BE2C (cell line): ENCODE data around the gene PPIP5K2.
"Not testable (repeated sequence)": the region's sequence is repeated elsewhere in the genome, so short reads cannot be mapped to it uniquely, and the experiment has no call there.

Experiments used
- DNase-seq: peaks from one replicate; pipeline ENCODE4 v3.0.0-alpha.2; 2020
- H3K27me3 ChIP-seq: fragments of 250-450 bp; sonication (Bioruptor Pico); 2 replicates; pipeline ENCODE4 v1.5.1; 2020; ENCODE audit warnings: mild to moderate bottlenecking
- H3K36me3 ChIP-seq: fragments of 250-450 bp; sonication (Bioruptor Pico); 2 replicates; pipeline ENCODE4 v1.5.1; 2020; ENCODE audit warnings: mild to moderate bottlenecking
- H3K4me1 ChIP-seq: fragments of 250-450 bp; sonication (Bioruptor Pico); 2 replicates; pipeline ENCODE4 v1.5.1; 2020
- H3K4me3 ChIP-seq: 2 replicates; pipeline ENCODE4 v1.5.1; 2011; ENCODE audit warnings: low read depth, low read length
- H3K9me3 ChIP-seq: fragments of 250-450 bp; sonication (Bioruptor Pico); 2 replicates; pipeline ENCODE4 v1.5.1; 2020
- TF ChIP-seq, protein P1 (sequence below): IDR thresholded peaks from 2 replicates; pipeline ENCODE4 v1.5.1; 2012; ENCODE audit warnings: mild to moderate bottlenecking, low read depth, low read length

Gene PPIP5K2

GRCh38 chr5:103139264-103139865, 19.3 kb downstream of the PPIP5K2 start:
- peak; percentile 83 for DNase-seq
- TF ChIP-seq, protein P1, sequence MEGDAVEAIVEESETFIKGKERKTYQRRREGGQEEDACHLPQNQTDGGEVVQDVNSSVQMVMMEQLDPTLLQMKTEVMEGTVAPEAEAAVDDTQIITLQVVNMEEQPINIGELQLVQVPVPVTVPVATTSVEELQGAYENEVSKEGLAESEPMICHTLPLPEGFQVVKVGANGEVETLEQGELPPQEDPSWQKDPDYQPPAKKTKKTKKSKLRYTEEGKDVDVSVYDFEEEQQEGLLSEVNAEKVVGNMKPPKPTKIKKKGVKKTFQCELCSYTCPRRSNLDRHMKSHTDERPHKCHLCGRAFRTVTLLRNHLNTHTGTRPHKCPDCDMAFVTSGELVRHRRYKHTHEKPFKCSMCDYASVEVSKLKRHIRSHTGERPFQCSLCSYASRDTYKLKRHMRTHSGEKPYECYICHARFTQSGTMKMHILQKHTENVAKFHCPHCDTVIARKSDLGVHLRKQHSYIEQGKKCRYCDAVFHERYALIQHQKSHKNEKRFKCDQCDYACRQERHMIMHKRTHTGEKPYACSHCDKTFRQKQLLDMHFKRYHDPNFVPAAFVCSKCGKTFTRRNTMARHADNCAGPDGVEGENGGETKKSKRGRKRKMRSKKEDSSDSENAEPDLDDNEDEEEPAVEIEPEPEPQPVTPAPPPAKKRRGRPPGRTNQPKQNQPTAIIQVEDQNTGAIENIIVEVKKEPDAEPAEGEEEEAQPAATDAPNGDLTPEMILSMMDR = peak; percentile 97

GRCh38 chr5:103142132-103142531, 22.0 kb downstream of the PPIP5K2 start:
- H3K36me3 ChIP-seq = not testable (repeated sequence)

More at GRCh38 chr5:103139264-103139865, 19.3 kb downstream of the PPIP5K2 start:
- no peak overlapping the region for H3K4me3 ChIP-seq
- H3K4me1 ChIP-seq = no peaks in the 10 kb centered on the region
- H3K27me3 ChIP-seq = no peaks in the 10 kb centered on the region
- H3K36me3 ChIP-seq = no peaks in the 10 kb centered on the region
- no peaks in the 10 kb centered on the region for H3K9me3 ChIP-seq

GRCh38 chr5:103145196-103145595, 25.1 kb downstream of the PPIP5K2 start:
- DNase-seq = no peak
- Histone ChIP-seq H3K4me1 (no peaks in the 10 kb centered on the region), H3K9me3 (no peaks in the 10 kb centered on the region), H3K4me3 (no peak overlapping the region), H3K36me3 (no peaks in the 10 kb centered on the region), H3K27me3 (no peaks in the 10 kb centered on the region)
- TF ChIP-seq, protein P1 = no peak

More at GRCh38 chr5:103142132-103142531, 22.0 kb downstream of the PPIP5K2 start:
- not testable (repeated sequence) for DNase-seq, H3K4me1 ChIP-seq, H3K4me3 ChIP-seq, H3K9me3 ChIP-seq, H3K27me3 ChIP-seq

DNA sequence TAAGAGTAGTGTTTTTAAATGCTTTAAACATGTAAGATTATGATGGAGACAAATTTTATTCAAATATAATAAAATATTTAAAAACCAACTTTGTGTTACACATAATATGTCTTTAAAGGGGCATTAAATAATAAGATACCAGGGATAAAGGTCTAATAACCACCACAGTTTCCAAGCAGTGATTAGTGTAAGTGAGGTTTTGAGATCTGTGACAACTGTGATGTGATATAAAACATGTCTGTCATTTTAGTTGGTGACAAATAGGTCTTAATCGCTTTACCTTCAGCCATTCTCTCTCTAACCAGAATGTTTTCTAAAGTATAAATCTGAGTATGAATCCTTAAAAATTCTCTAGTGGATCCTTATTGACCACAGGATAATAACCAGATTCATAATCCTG, 28.1 kb downstream of the PPIP5K2 start:
- Histone ChIP-seq H3K9me3 (no peaks in the 10 kb centered on the region), H3K4me1 (no peaks in the 10 kb centered on the region), H3K4me3 (no peak overlapping the region), H3K36me3 (no peaks in the 10 kb centered on the region), H3K27me3 (no peaks in the 10 kb centered on the region)
- DNase-seq = no peak
- TF ChIP-seq, protein P1 = no peak

DNA sequence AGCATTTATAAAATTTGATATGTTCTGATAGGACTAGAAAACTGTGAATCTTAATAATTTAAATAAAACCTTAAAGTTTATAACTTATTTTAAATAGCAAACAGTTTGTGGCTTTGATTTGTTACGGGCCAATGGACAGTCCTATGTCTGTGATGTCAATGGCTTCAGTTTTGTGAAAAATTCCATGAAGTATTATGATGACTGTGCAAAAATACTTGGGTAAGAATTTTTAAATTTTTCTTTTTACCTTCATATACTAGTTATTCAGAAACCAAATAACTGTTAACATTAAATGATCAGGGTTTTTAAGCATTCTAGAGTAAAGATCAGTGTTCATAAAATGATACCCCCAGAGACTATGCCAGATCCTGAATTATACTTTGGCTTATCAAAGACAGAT, 31.1 kb downstream of the PPIP5K2 start:
- Histone ChIP-seq H3K9me3 (no peaks in the 10 kb centered on the region), H3K27me3 (no peaks in the 10 kb centered on the region), H3K4me3 (no peak overlapping the region), H3K36me3 (peaks cover 5% of the 10 kb centered on the region; the same call in 1 of the 2 replicates), H3K4me1 (no peaks in the 10 kb centered on the region)
- no peak for DNase-seq
- TF ChIP-seq, protein P1 = no peak

- Histone ChIP-seq H3K4me3 (no peak overlapping the region), H3K4me1 (no peaks in the 10 kb centered on the region), H3K36me3 (peaks cover 7% of the 10 kb centered on the region; the same call in 1 of the 2 replicates), H3K9me3 (no peaks in the 10 kb centered on the region), H3K27me3 (no peaks in the 10 kb centered on the region)
- TF ChIP-seq, protein P1 = no peak
- DNase-seq = no peak
Observed at GRCh38 chr5:103166706-103167105, 46.6 kb downstream of the PPIP5K2 start.
